HepG2 (cell line): ENCODE measurements around the gene ICAM5. TPM values are rescaled to one million over a fixed set of nuclear protein-coding genes. Genes with fewer than 3 reads are reported as not detected.

Experiments
- ATAC-seq: fragments of 200-7000 bp; cut with Tn5 transposase; 3 replicates; pipeline ENCODE4 v1.9.1; 2020; ENCODE audit warnings: mild to moderate bottlenecking, moderate library complexity
- BruUV-seq: library from RNA; stranded (reverse); fragments of 400-500 nt; replicated peaks from 2 replicates; lab custom pipeline; 2021; lab: Mats Ljungman, UMichigan
- CTCF ChIA-PET: fragments of 300-600 bp; formaldehyde crosslinking; extraction: SDS; loops from one replicate; lab custom pipeline; 2021; ENCODE audit warnings: low total read pairs, inconsistent platforms, low intra/inter-chr PET ratio; lab: Yijun Ruan, JAX
- POLR2A ChIA-PET: fragments of 350-600 bp; sonication (Branson Sonifier 250); formaldehyde crosslinking; loops from one replicate; lab custom pipeline; 2020; ENCODE audit warnings: antibody characterized with exemption, inconsistent platforms; lab: Yijun Ruan, JAX
- DNase-seq: peaks from one replicate; pipeline ENCODE4 v3.0.0-alpha.2; 2015; ENCODE audit warnings: low spot score
- FAIRE-seq: peaks from 3 replicates; lab custom pipeline; 2011; peaks lifted over from hg19 to GRCh38; lab: Jason Lieb, UNC
- H2AFZ ChIP-seq: one replicate; pipeline ENCODE4 v1.6.1; 2011; ENCODE audit warnings: low read length, inconsistent platforms
- H3K27ac ChIP-seq: fragments of 300-600 bp; 3 replicates; pipeline ENCODE4 v1.8.0; 2011; ENCODE audit warnings: mixed run types, mild to moderate bottlenecking, mixed read lengths, low read length, inconsistent platforms; ENCODE audit not compliant: insufficient read depth; ENCODE audit errors: extremely low read length
- H3K27me3 ChIP-seq, 2 experiments: fragments of 200-600 bp in 1 of 2; 2 replicates in 1 of 2; 3 replicates in 1 of 2; pipeline versions ENCODE4 v1.6.0 to v1.8.0; 2011; ENCODE audit warnings: low read length in 2 of 2, mild to moderate bottlenecking in 2 of 2, moderate library complexity in 2 of 2, inconsistent platforms in 1 of 2; ENCODE audit not compliant: insufficient read depth in 2 of 2, control insufficient read depth in 1 of 2
- H3K36me3 ChIP-seq, 2 experiments: fragments of 200-600 bp in 1 of 2; replicated peaks in 1 of 2; 2 replicates in 1 of 2; 3 replicates in 1 of 2; pipeline versions ENCODE4 v1.5.1 to v1.8.0; 2011; ENCODE audit warnings: low read length in 2 of 2, inconsistent platforms in 1 of 2; ENCODE audit not compliant: insufficient read depth in 2 of 2, control insufficient read depth in 1 of 2
- H3K4me1 ChIP-seq: 2 replicates; pipeline ENCODE4 v1.5.1; 2012; ENCODE audit warnings: low read length, inconsistent platforms; ENCODE audit not compliant: insufficient read depth
- H3K4me2 ChIP-seq: 2 replicates; pipeline ENCODE4 v1.6.0; 2011; ENCODE audit warnings: low read depth, low read length, inconsistent platforms
- H3K4me3 ChIP-seq, 3 experiments: fragments of 200-600 bp in 1 of 3; sonication (generic), shearing (Covaris generic) in 1 of 3; replicated peaks in 1 of 3; 2 replicates each; pipeline ENCODE4 v1.5.1; 2011 to 2016; ENCODE audit warnings: low read length in 3 of 3, inconsistent platforms in 2 of 3, low read depth in 2 of 3, mild to moderate bottlenecking in 2 of 3, control low read depth in 1 of 3, mixed read lengths in 1 of 3; ENCODE audit not compliant: insufficient read depth in 1 of 3
- H3K79me2 ChIP-seq: one replicate; pipeline ENCODE4 v1.6.1; 2011; ENCODE audit warnings: low read length, inconsistent platforms; ENCODE audit not compliant: insufficient read depth
- H3K9ac ChIP-seq: 2 replicates; pipeline ENCODE4 v1.6.0; 2011; ENCODE audit warnings: mild to moderate bottlenecking, low read depth, low read length, inconsistent platforms; ENCODE audit not compliant: insufficient read depth
- H3K9me3 ChIP-seq: 2 replicates; pipeline ENCODE4 v1.5.1; 2012; ENCODE audit warnings: mild to moderate bottlenecking, low read length
- H4K20me1 ChIP-seq: 2 replicates; pipeline ENCODE4 v1.6.0; 2011; ENCODE audit warnings: inconsistent platforms, mild to moderate bottlenecking, low read length, moderate library complexity; ENCODE audit not compliant: insufficient read depth
- CREB1 ChIP-seq, 2 experiments: fragments of 450-650 bp in 1 of 2; IDR thresholded peaks; 2 replicates each; pipeline ENCODE4 v1.6.1; 2016 to 2017; ENCODE audit warnings: control low read depth in 1 of 2, mild to moderate bottlenecking in 1 of 2, missing compliant biosample characterization in 1 of 2, missing genetic modification characterization in 1 of 2
- CSRNP2 ChIP-seq: sonication (generic); formaldehyde crosslinking; conservative IDR thresholded peaks from 2 replicates; pipeline ENCODE4 v1.8.0; 2022; ENCODE audit warnings: low read depth, missing genetic modification reagents
- GPBP1L1 ChIP-seq: sonication (generic); formaldehyde crosslinking; IDR thresholded peaks from 2 replicates; pipeline ENCODE4 v1.5.0; 2020; ENCODE audit warnings: mild to moderate bottlenecking, missing genetic modification reagents
- KMT2B ChIP-seq: IDR thresholded peaks from 2 replicates; pipeline ENCODE4 v1.6.1; 2016; ENCODE audit warnings: missing genetic modification reagents, missing compliant biosample characterization
- MEIS1 ChIP-seq: sonication (generic); formaldehyde crosslinking; IDR thresholded peaks from 2 replicates; pipeline ENCODE4 v1.9.0; 2021; ENCODE audit warnings: mild to moderate bottlenecking, missing genetic modification reagents, moderate library complexity, borderline replicate concordance
- NCOA5 ChIP-seq: sonication (generic); formaldehyde crosslinking; IDR thresholded peaks from 2 replicates; pipeline ENCODE4 v1.4.0; 2020; ENCODE audit warnings: missing genetic modification reagents
- NFKBIZ ChIP-seq: IDR thresholded peaks from 2 replicates; pipeline ENCODE4 v1.6.1; 2018; ENCODE audit warnings: missing genetic modification reagents, missing compliant biosample characterization
- NKX3-1 ChIP-seq: sonication (generic); formaldehyde crosslinking; IDR thresholded peaks from 2 replicates; pipeline ENCODE4 v1.5.0; 2020; ENCODE audit warnings: missing genetic modification reagents
- POLR2AphosphoS5 ChIP-seq: IDR thresholded peaks from 2 replicates; pipeline ENCODE4 v1.6.1; 2012; ENCODE audit warnings: low read depth, low read length
- SIN3B ChIP-seq: fragments of 150-350 bp; IDR thresholded peaks from 2 replicates; pipeline ENCODE4 v1.6.1; 2014; ENCODE audit warnings: low read length
- SKI ChIP-seq: fragments of 450-650 bp; IDR thresholded peaks from one replicate; pipeline ENCODE4 v1.6.1; 2018; ENCODE audit warnings: mild to moderate bottlenecking; ENCODE audit not compliant: partially characterized antibody
- ZNF501 ChIP-seq: sonication (generic); formaldehyde crosslinking; IDR thresholded peaks from 2 replicates; pipeline ENCODE4 v1.5.1; 2020; ENCODE audit warnings: mild to moderate bottlenecking, moderate library complexity, missing genetic modification reagents
- ZNF616 ChIP-seq: sonication (generic); formaldehyde crosslinking; IDR thresholded peaks from 2 replicates; pipeline ENCODE4 v1.5.0; 2020; ENCODE audit warnings: low read depth, mild to moderate bottlenecking, missing genetic modification reagents
- ZNF619 ChIP-seq: sonication (generic); formaldehyde crosslinking; IDR thresholded peaks from 2 replicates; pipeline ENCODE4 v1.4.0; 2020; ENCODE audit warnings: mild to moderate bottlenecking, missing genetic modification reagents
- ZSCAN31 ChIP-seq: sonication (generic); formaldehyde crosslinking; IDR thresholded peaks from 2 replicates; pipeline ENCODE4 v1.5.0; 2020; ENCODE audit warnings: low read depth, mild to moderate bottlenecking, missing genetic modification reagents
- WGBS: methylation state at CpG from one replicate; pipeline ENCODE4 v1.1.6; 2017; ENCODE audit warnings: low lambda C conversion rate; 5-methylcytosine and 5-hydroxymethylcytosine counted together
- in situ Hi-C: cut with HindIII; loops from 2 replicates; pipeline ENCODE4 v1.10.0; 2017; ENCODE audit warnings: low pct_unique_long_range_greater_than_20kb; ENCODE audit not compliant: extremely low pct_ligation_motif_present
- intact Hi-C: fragments of 100-400 bp; cut with micrococcal nuclease; formaldehyde crosslinking; loops from one replicate; pipeline ENCODE4 v1.10.0; 2022; ENCODE audit not compliant: unreplicated experiment
- polyA plus RNA-seq, 8 experiments: library from polyadenylated mRNA; depleted of rRNA in 3 of 8; stranded (reverse) in 7 of 8; unstranded in 1 of 8; fragments of >200 nt; fragmentation: Illumina TruSeq in 4 of 8; extraction: Trizol in 4 of 8; gene quantifications; 2 replicates each; pipeline versions ENCODE4 v1.2.1 to v1.2.3, GENCODE V29; 2011 to 2016; ENCODE audit warnings: low read depth in 4 of 8, missing spikeins in 1 of 8, mixed read lengths in 1 of 8; ENCODE audit not compliant: insufficient read depth in 1 of 8
- total RNA-seq, 5 experiments: library from RNA; depleted of rRNA; stranded (reverse); fragments of >200 nt; fragmentation: Illumina TruSeq; extraction: Trizol; gene quantifications; 2 replicates each; pipeline ENCODE4 v1.2.3, GENCODE V29; 2016; ENCODE audit warnings: low read depth in 1 of 5
- TF ChIP-seq, protein P1 (sequence below): sonication (generic); formaldehyde crosslinking; IDR thresholded peaks from 2 replicates; pipeline ENCODE4 v1.4.0; 2020; ENCODE audit warnings: missing genetic modification reagents, borderline replicate concordance

Gene ICAM5
- total and polyA plus RNA-seq, 2 of the 13 experiments (the other 11 are each of a cell fraction or from before 2014, with no cell fraction given), result 0.46 to 1.6 TPM

GRCh38 chr19:10274589-10274988 lies 15.2 kb upstream of the ICAM5 start:
- peaks cover 3% of the 10 kb centered on the region; the same call in 1 of the 2 replicates for H4K20me1 ChIP-seq
- FAIRE-seq (no peak), DNase-seq (no peak), ATAC-seq (no peak)
- H3K4me2 ChIP-seq, result no peak overlapping the region
- H3K9ac ChIP-seq, result no peak overlapping the region
- no peak overlapping the region for H3K4me3 ChIP-seq
- H2AFZ ChIP-seq, result no peak overlapping the region
- peaks cover 28% of the 10 kb centered on the region for H3K79me2 ChIP-seq
- H3K27me3 ChIP-seq, result no peaks in the 10 kb centered on the region
- 94% methylated on average over 10 of the region's 10 CpGs for WGBS
- CTCF ChIA-PET, result no interaction called here
- no peaks in the 10 kb centered on the region for H3K9me3 ChIP-seq
- BruUV-seq, result no TSS peak
- H3K4me1 ChIP-seq, result peaks cover 42% of the 10 kb centered on the region
- H3K27ac ChIP-seq, result no peak overlapping the region
- in situ Hi-C loops, result loop anchor here (5.0 kb wide), 1 partner anchor 118 kb away; no protein-coding TSS in a partner anchor
- POLR2A ChIA-PET, result interaction anchor here (6.5 kb wide), 1 partner anchor 14 kb away, joined by 149 read pairs; the partner anchor contains the start of genes ICAM4 and ICAM5
- intact Hi-C loops, result no loop called here
- TF ChIP-seq NKX3-1 (CRISPR knock-in tag) (no peak), GPBP1L1 (CRISPR knock-in tag) (no peak), CSRNP2 (CRISPR knock-in tag) (no peak), CREB1 (IDR thresholded peaks at IDR 0.05) (no peak), CREB1 (CRISPR knock-in tag; IDR thresholded peaks at IDR 0.05) (no peak), NCOA5 (CRISPR knock-in tag) (no peak), SKI (no peak), SIN3B (no peak), KMT2B (CRISPR knock-in tag) (no peak), POLR2AphosphoS5 (no peak), ZNF616 (no peak), NFKBIZ (CRISPR knock-in tag) (no peak), ZNF501 (no peak), MEIS1 (CRISPR knock-in tag) (no peak), ZNF619 (CRISPR knock-in tag) (no peak), ZSCAN31 (CRISPR knock-in tag) (no peak)
- TF ChIP-seq, protein P1, sequence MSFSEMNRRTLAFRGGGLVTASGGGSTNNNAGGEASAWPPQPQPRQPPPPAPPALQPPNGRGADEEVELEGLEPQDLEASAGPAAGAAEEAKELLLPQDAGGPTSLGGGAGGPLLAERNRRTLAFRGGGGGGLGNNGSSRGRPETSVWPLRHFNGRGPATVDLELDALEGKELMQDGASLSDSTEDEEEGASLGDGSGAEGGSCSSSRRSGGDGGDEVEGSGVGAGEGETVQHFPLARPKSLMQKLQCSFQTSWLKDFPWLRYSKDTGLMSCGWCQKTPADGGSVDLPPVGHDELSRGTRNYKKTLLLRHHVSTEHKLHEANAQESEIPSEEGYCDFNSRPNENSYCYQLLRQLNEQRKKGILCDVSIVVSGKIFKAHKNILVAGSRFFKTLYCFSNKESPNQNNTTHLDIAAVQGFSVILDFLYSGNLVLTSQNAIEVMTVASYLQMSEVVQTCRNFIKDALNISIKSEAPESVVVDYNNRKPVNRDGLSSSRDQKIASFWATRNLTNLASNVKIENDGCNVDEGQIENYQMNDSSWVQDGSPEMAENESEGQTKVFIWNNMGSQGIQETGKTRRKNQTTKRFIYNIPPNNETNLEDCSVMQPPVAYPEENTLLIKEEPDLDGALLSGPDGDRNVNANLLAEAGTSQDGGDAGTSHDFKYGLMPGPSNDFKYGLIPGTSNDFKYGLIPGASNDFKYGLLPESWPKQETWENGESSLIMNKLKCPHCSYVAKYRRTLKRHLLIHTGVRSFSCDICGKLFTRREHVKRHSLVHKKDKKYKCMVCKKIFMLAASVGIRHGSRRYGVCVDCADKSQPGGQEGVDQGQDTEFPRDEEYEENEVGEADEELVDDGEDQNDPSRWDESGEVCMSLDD, result no peak
- peaks cover 8 to 31% of the 10 kb centered on the region in 2 experiments; a peak in 4 of 5 replicates for H3K36me3 ChIP-seq
